K562 (cell line): ENCODE measurements around the gene RIPOR2. TPM values are rescaled to one million over a fixed set of nuclear protein-coding genes. Genes with fewer than 3 reads are reported as not detected.

ENCODE experiments used
- ATAC-seq: fragments of 200-7000 bp; cut with Tn5 transposase; 3 replicates; pipeline ENCODE4 v1.9.1; 2020; ENCODE audit warnings: moderate library complexity
- BruUV-seq: library from RNA; stranded (reverse); fragments of 400-500 nt; replicated peaks from 2 replicates; lab custom pipeline; 2021; lab: Mats Ljungman, UMichigan
- CTCF ChIA-PET: fragments of 300-600 bp; formaldehyde crosslinking; extraction: SDS; loops from one replicate; lab custom pipeline; 2021; ENCODE audit warnings: low intra/inter-chr PET ratio; lab: Yijun Ruan, JAX
- POLR2A ChIA-PET: fragments of 300-600, 350-650 bp; sonication (Branson Sonifier 250); formaldehyde crosslinking; extraction: SDS; loops from one replicate; lab custom pipeline; 2021; ENCODE audit warnings: antibody characterized with exemption, inconsistent platforms; lab: Yijun Ruan, JAX
- DNase-seq, 4 experiments: peaks; one replicate each; pipeline versions ENCODE4 v3.0.0 to v3.0.0-alpha.2; 2011 to 2018; ENCODE audit warnings: low spot score in 3 of 4, mixed read lengths in 3 of 4; ENCODE audit errors: extremely low read depth in 1 of 4
- FAIRE-seq: peaks from 2 replicates; lab custom pipeline; 2011; peaks lifted over from hg19 to GRCh38; lab: Jason Lieb, UNC
- H2AFZ ChIP-seq: 2 replicates; pipeline ENCODE4 v1.6.0; 2011; ENCODE audit warnings: low read depth, low read length, control low read depth, inconsistent platforms
- H3K27ac ChIP-seq: fragments of 200-600 bp; 3 replicates; pipeline ENCODE4 v1.8.0; 2011; ENCODE audit warnings: low read depth, mild to moderate bottlenecking, control low read depth, inconsistent platforms, low read length, moderate library complexity, mixed read lengths; ENCODE audit errors: extremely low read depth
- H3K27me3 ChIP-seq, 2 experiments: fragments of 300-600 bp in 1 of 2; 2 replicates in 1 of 2; 3 replicates in 1 of 2; pipeline versions ENCODE4 v1.6.0 to v1.8.0; 2011; ENCODE audit warnings: inconsistent platforms in 2 of 2, low read length in 2 of 2, mild to moderate bottlenecking in 1 of 2, mixed read lengths in 1 of 2, moderate library complexity in 1 of 2; ENCODE audit not compliant: control insufficient read depth in 2 of 2, insufficient read depth in 2 of 2
- H3K36me3 ChIP-seq: fragments of 300-600 bp; 3 replicates; pipeline ENCODE4 v1.8.0; 2011; ENCODE audit warnings: mild to moderate bottlenecking, low read length, inconsistent platforms; ENCODE audit not compliant: control insufficient read depth, insufficient read depth
- H3K4me1 ChIP-seq, 2 experiments: fragments of 200-600 bp in 1 of 2; replicated peaks in 1 of 2; 2 replicates in 1 of 2; 3 replicates in 1 of 2; pipeline versions ENCODE4 v1.5.1 to v1.8.0; 2011; ENCODE audit warnings: inconsistent platforms in 2 of 2, low read length in 2 of 2, mild to moderate bottlenecking in 1 of 2, mixed read lengths in 1 of 2, moderate library complexity in 1 of 2; ENCODE audit not compliant: control insufficient read depth in 2 of 2, insufficient read depth in 2 of 2
- H3K4me2 ChIP-seq: 2 replicates; pipeline ENCODE4 v1.6.1; 2011; ENCODE audit warnings: low read length, control low read depth, inconsistent platforms, mixed read lengths; ENCODE audit not compliant: insufficient read depth
- H3K4me3 ChIP-seq: fragments of 200-600 bp; sonication (generic), shearing (Covaris generic); 2 replicates; pipeline ENCODE4 v1.5.1; 2016; ENCODE audit warnings: control low read depth, inconsistent platforms
- H3K79me2 ChIP-seq: fragments of 200-600 bp; 3 replicates; pipeline ENCODE4 v1.8.0; 2011; ENCODE audit warnings: low read length, inconsistent platforms; ENCODE audit not compliant: control insufficient read depth, insufficient read depth
- H3K9ac ChIP-seq, 2 experiments: 2 replicates each; pipeline versions ENCODE4 v1.6.0 to v1.6.1; 2011; ENCODE audit warnings: low read depth in 2 of 2, low read length in 2 of 2, control low read depth in 1 of 2, inconsistent platforms in 1 of 2, mild to moderate bottlenecking in 1 of 2, mixed read lengths in 1 of 2; ENCODE audit not compliant: insufficient read depth in 1 of 2
- H3K9me1 ChIP-seq: one replicate; pipeline ENCODE4 v1.6.0; 2011; ENCODE audit warnings: inconsistent platforms, mild to moderate bottlenecking, low read length, moderate library complexity; ENCODE audit not compliant: control insufficient read depth, insufficient read depth
- H3K9me3 ChIP-seq: replicated peaks from 2 replicates; pipeline ENCODE4 v1.5.1; 2011; ENCODE audit warnings: low read depth, low read length, inconsistent platforms; ENCODE audit not compliant: control insufficient read depth, insufficient read depth
- H4K20me1 ChIP-seq: replicated peaks from 2 replicates; pipeline ENCODE4 v1.6.1; 2011; ENCODE audit warnings: low read length, inconsistent platforms, mixed read lengths; ENCODE audit not compliant: control insufficient read depth, insufficient read depth
- FOSL1 ChIP-seq: fragments of 200-800 bp; sonication (Bioruptor generic); conservative IDR thresholded peaks from 2 replicates; pipeline ENCODE4 v1.6.1; 2016; ENCODE audit warnings: missing genetic modification characterization, missing compliant biosample characterization
- HNRNPL ChIP-seq: fragments of 200-400 bp; formaldehyde crosslinking; IDR thresholded peaks from 2 replicates; pipeline ENCODE4 v1.6.1; 2017; ENCODE audit warnings: low read depth, mild to moderate bottlenecking, low read length
- IRF1 ChIP-seq: sonication (generic); formaldehyde crosslinking; IDR thresholded peaks from 2 replicates; pipeline ENCODE4 v1.8.0; 2022; ENCODE audit warnings: missing genetic modification reagents, mild to moderate bottlenecking, borderline replicate concordance
- POLR2H ChIP-seq: IDR thresholded peaks from 2 replicates; pipeline ENCODE4 v1.6.1; 2016; ENCODE audit warnings: missing genetic modification characterization, low read depth, mild to moderate bottlenecking, control low read depth, missing compliant biosample characterization, moderate library complexity
- SMAD4 ChIP-seq: fragments of 250-450 bp; sonication (Bioruptor Pico); conservative IDR thresholded peaks from 2 replicates; pipeline ENCODE4 v1.8.0; 2021; ENCODE audit warnings: inconsistent platforms, mild to moderate bottlenecking, moderate library complexity
- ZNF609 ChIP-seq: sonication (generic); formaldehyde crosslinking; IDR thresholded peaks from 2 replicates; pipeline ENCODE4 v1.8.1; 2023; ENCODE audit warnings: missing genetic modification reagents, mild to moderate bottlenecking, borderline replicate concordance
- WGBS: fragments of 100-300 bp; shearing (Covaris generic); methylation state at CpG from one replicate; pipeline ENCODE4 v1.1.6; 2016; ENCODE audit warnings: low coverage, mixed read lengths; ENCODE audit not compliant: insufficient coverage; ENCODE audit errors: missing lambda C conversion rate; 5-methylcytosine and 5-hydroxymethylcytosine counted together
- in situ Hi-C: fragments of 300-500 bp; cut with MboI; formaldehyde crosslinking; loops from 4 replicates; pipeline ENCODE4 v1.15.0; 2018; ENCODE audit warnings: inconsistent platforms, mixed read lengths
- intact Hi-C: fragments of 100-400 bp; cut with micrococcal nuclease; formaldehyde crosslinking; loops from 2 replicates; pipeline ENCODE4 v1.14.2; 2022
- polyA plus RNA-seq, 8 experiments: library from polyadenylated mRNA; depleted of rRNA in 4 of 8; stranded (reverse) in 5 of 8; unstranded in 3 of 8; fragments of >200 nt; fragmentation: Nextera tagmentation in 2 of 8; fragmentation: Illumina TruSeq in 1 of 8; extraction: Ambion mirVana in 2 of 8; extraction: Trizol in 1 of 8; gene quantifications; 2 replicates each; pipeline versions ENCODE4 v1.2.1 to v1.2.3, GENCODE V29; 2011 to 2014; ENCODE audit warnings: inconsistent platforms in 1 of 8, missing spikeins in 1 of 8
- total RNA-seq, 7 experiments: library from RNA; depleted of rRNA in 6 of 7; stranded (reverse); fragments of >200 nt in 6 of 7; fragmentation: Illumina TruSeq in 2 of 7; extraction: Trizol in 2 of 7; gene quantifications; 2 replicates each; pipeline versions ENCODE4 v1.2.1 to v1.2.3, GENCODE V29; 2011 to 2021; ENCODE audit warnings: low replicate concordance in 1 of 7

Gene RIPOR2
- total and polyA plus RNA-seq, 9 of the 15 experiments (the other 6 are each of a cell fraction or from before 2014, with no cell fraction given): 0.04 to 1.0 (median 0.47) TPM; not detected in 2

- intact Hi-C loops (loop anchor here (10.0 kb wide), 2 partner anchors 1248 to 1438 kb away; a partner anchor contains a TSS), in situ Hi-C loops (no loop called here)
- H3K9me1 ChIP-seq: no peaks in the 10 kb centered on the region
- no peak for FAIRE-seq
- 10% methylated on average over 1 of the region's 1 CpG for WGBS
- no peak for ATAC-seq
- POLR2A ChIA-PET: no interaction called here
- H2AFZ ChIP-seq: no peak overlapping the region
- H3K9ac ChIP-seq: peak overlapping the region in 1 of 2 experiments; percentile 99; a peak in 2 of 4 replicates
- H3K36me3 ChIP-seq: peaks cover 52% of the 10 kb centered on the region
- H3K27ac ChIP-seq: no peak overlapping the region
- BruUV-seq: no TSS peak
- TF ChIP-seq POLR2H (tag): peak; percentile 42; the same call in 1 of the 2 replicates
- no peak for TF ChIP-seq SMAD4 (CRISPR knock-in tag)
- TF ChIP-seq, all 486 proteins: peak for 1
- Histone ChIP-seq H3K4me3 (peak overlapping the region; percentile 67; the same call in 1 of the 2 replicates), H3K79me2 (peaks cover 73% of the 10 kb centered on the region), H4K20me1 (peaks cover 12% of the 10 kb centered on the region; the same call in 1 of the 2 replicates), H3K4me2 (no peak overlapping the region), H3K9me3 (no peaks in the 10 kb centered on the region), H3K4me1 (peaks cover 8 to 12% of the 10 kb centered on the region in 2 experiments; a peak in 4 of 5 replicates), H3K27me3 (no peaks in the 10 kb centered on the region)
- DNase-seq: no peak
- CTCF ChIA-PET: no interaction called here
These were observed 158.5 kb downstream of the RIPOR2 start for GRCh38 chr6:24777227-24777626.

GRCh38 chr6:24775520-24776058 is 160.2 kb downstream of the RIPOR2 start:
- intact Hi-C loops: loop anchor here (10.0 kb wide), 2 partner anchors 1249 to 1439 kb away; a partner anchor contains a TSS
- H3K9me3 ChIP-seq: no peaks in the 10 kb centered on the region
- peak overlapping the region; percentile 48 for H2AFZ ChIP-seq
- peaks cover 38% of the 10 kb centered on the region for H3K36me3 ChIP-seq
- ChIA-PET CTCF (no interaction called here), POLR2A (interaction anchor here (0.8 to 3.1 kb wide), 10 partner anchors 10 to 562 kb away, joined by 3 to 25 read pairs (median 3); partner anchors contain the start of gene C6orf62)
- H3K4me2 ChIP-seq: peak overlapping the region; percentile 97
- H3K27me3 ChIP-seq: no peaks in the 10 kb centered on the region
- FAIRE-seq (no peak), DNase-seq (peak in 1 of 4 experiments; percentile 43), ATAC-seq (peak; percentile 18)
- peak overlapping the region; percentile 99 to 100 for H3K9ac ChIP-seq
- H3K79me2 ChIP-seq: peaks cover 58% of the 10 kb centered on the region
- H3K27ac ChIP-seq: peak overlapping the region; percentile 99
- no peaks in the 10 kb centered on the region for H3K9me1 ChIP-seq
- H3K4me1 ChIP-seq: peaks cover 8 to 12% of the 10 kb centered on the region in 2 experiments; a peak in 4 of 5 replicates
- under 1% methylated on average over 20 of the region's 20 CpGs for WGBS
- peak overlapping the region; percentile 67 for H3K4me3 ChIP-seq
- in situ Hi-C loops: no loop called here
- BruUV-seq: TSS peak; percentile 45
- H4K20me1 ChIP-seq: peaks cover 9% of the 10 kb centered on the region; the same call in 1 of the 2 replicates
- TF ChIP-seq HNRNPL: no peak
- no peak for TF ChIP-seq IRF1 (CRISPR knock-in tag)
- 0 out of 2 replicates have a peak, but pooled peaks have one; percentile 25 for TF ChIP-seq FOSL1 (tag)
- no peak for TF ChIP-seq ZNF609 (CRISPR knock-in tag)
